Hypothalamus (tissue), 51 donors: ENCODE data around the gene ADAMTSL1.

Experiments used
- DNase-seq, 51 donors: peaks; one replicate each; lab custom pipeline; 2025; lab: John Stamatoyannopoulos, UW

Gene ADAMTSL1

DNA sequence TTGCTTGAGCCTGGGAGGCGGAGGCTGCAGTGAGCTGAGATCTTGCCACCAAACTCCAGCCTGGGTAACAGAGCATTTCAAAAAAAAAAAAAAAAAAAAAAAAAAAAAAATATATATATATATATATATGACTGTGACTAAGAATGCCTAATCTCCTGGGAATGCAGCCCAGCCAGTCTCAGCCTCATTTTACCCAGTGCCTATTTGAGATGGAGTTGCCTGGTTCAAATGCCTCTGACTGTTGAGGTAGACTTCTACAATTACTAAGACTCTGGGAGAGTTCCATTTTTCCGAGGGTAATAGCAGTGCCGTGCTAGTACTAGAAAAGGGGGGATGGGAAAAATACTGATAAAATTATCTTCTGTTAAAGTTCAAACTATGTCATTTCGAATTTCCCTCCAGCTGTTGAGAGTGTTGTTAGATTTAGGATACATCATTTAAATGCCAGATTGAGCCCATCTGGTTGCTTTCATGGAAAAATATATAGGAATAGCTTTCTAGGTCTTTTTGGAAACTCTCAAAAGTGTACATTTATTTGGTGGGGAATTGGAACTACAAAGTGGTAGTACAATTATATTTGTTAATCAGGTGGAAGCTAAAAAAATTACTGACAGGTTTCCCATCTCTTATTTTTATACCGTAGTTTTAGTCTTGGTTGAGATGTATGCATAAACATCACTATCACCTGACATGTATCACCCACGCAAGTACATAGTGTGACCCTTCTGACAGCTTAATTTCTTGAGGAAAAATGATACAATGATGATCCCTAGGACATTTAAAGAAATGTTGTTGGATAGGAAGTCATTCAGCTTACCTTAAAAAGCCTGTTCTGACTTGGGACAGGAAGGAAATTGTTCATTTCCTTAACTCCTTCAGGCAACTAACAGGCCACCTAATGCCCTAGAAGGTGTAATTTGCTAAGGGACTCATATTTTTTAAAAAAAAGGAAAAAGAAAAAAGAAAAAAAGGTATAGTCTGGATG is 214.9 kb downstream of the ADAMTSL1 start:
- DNase-seq = no peak

DNA sequence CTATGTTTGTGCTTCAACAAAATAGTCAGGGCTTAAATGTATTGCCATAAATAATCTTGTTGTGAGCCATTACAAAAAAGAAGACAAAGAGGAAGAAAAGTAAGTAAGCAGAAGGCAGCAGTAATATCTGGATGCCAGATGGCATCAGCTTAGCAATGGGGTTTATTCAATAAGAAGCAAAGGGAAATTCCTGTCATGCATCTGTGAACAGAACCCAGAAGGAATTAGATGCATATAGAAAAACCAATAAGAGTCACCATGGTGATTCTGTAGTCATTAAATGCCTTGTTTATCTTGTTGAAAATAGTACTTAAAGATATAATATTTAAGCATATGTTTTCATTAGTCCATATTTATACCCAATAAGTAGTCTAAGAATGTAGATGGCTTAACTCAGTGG is 216.0 kb downstream of the ADAMTSL1 start:
- no peak for DNase-seq

DNA sequence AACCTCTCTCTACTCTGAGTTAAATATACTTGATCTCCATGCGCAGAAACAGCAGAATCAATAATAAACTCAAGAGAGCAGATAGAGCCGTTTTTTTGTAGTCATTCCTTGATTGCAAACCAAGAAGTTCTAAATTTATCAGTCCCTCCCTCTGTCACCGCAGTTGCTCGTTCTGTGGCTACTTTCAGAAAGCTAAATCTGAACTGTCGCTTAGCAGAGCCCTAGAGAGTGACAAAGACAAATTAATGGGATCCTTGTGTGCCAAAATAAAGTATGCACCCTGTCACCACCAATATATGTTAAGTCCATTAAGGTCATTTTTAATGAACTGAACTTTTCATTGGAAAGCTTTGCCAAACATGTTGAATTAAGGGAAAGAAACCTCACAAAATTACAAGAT is 218.3 kb downstream of the ADAMTSL1 start:
- no peak for DNase-seq

DNA sequence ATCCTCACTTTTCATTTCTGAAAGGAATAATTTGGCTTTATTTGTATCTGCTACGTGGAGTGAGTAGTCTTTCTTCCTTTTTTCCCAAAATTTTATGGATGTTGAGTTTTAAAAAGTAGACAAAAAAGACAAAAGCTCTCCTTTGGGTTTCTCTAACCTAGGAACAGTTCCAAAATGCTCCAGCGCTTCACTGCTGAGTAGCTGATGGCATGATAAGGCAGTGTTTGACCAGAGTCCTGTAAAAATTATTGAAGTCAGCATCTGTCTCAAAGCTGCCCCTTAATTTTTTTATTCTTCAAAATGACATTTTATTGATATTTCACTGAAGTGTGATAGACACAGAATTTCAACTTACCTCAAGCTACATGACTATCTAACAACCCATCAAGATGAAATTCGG is 219.0 kb downstream of the ADAMTSL1 start:
- no peak for DNase-seq

DNA sequence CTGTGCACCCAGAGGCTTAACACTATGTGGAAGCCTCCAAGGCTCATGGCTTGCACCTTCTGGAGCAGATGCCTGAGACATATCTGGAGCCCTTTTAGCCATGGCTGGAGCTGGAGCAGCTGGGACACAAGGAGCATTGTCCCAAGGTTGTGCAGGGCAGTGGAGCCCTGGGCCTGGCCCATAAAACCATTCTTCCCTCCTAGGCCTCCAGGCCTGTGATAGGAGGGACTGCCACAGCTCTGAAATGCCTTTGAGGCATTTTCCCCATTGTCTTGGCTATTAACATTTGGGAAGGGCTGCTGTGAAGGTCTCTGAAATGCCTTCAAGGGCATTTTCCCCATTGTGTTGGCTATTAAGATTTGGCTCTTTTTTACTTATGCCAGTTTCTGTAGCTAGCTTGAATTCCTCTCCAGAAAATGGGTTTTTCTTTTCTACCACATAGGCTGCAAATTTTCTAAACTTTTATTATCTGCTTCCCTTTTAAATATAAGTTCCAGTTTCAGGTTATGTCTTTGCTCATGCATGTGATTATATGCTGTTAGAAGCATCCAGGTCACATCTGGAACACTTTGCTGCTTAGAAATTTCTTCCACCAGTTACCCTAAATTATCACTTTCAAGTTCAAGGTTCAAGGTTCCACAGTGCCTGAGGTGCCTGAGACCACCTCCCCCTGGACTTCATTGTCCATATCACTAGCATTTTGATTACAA is 221.2 kb downstream of the ADAMTSL1 start:
- no peak for DNase-seq

DNA sequence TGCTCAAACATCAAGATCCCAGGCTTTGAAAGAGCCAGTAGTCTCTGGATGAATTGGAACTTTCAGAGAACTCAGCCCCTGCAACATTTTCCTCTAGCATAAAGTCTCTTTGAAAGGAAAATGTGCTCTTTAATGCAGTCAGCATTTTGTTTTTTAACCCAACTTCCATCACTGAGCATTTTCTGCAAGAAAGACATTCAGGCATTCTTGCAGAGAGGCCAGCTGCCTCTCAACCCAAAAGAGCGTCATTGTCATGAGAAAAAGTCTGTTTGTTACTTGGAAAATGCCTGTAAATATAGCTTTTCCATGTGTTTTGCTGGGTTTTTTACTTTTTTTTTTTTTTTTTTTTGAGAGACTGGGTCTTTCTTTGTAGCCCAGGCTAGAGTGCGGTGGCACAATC is 225.0 kb downstream of the ADAMTSL1 start:
- no peak for DNase-seq

DNA sequence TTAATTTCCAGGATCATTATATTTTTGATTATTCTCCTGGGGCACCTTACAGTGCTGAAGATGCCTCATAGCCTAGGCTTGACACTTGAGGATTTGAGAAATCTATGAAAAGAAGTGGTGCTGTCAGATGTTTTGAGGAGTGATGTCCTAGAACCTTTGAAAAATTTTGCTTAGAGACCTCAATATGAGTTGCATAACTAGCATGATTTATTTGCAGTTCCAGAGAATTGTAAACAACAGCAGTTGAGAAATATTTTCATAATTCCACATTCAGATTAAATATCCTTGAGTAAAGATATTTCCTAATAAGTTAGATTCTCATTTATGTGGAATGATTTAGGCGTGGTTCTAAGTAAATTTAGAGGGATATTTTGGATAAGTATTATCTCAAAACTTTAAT is 225.8 kb downstream of the ADAMTSL1 start:
- DNase-seq = no peak

DNA sequence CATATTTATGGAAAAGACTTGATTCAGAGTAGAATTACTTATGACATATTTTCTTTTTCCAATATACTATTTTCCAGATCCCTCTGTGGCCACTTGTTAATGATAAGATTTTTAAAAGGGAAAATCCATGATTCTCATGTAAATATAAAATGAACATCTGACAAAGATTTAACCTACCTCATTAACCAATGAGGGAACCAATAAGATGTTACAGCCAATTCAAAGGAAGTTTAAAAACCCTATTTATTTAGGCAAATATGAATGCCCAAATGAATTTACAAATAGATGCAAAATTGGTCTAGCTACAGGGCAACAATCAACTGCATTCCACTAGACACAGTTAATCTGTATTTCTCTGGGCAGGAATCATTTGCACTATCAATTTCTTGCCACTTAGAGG is 226.8 kb downstream of the ADAMTSL1 start:
- DNase-seq = no peak

DNA sequence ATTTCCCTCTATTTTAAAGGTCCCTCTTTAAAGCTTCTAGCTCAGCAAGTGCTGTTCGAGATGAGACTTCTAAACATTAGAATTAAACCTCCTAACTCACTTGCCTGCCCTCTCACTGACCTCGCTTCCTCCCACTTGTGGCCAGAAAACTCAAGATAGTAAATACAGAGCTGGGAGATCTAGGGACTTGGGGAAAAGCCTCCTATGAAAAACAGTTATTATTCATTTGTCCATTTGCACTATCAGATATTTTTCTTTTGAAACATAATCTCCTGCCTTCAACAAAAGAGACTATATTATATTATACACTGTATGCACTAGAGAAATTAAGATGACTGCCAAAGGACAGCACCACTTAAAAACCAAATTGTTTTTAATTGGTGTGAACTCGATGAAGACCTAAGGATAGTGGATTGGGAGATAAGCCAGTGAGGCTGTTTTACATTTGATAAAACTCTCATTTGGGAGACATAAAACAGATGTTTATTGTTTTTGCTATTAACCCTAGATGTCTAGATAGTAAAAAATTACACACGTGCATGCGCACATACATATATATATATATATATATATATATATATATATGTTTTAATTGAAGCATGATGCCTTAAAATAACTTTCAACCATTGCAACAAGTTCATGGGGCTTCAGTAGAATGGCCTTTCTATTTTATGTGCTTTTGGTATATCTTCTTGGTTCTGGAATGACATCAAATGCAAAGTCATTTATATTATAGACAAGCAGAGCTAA is 229.4 kb downstream of the ADAMTSL1 start:
- no peak for DNase-seq

DNA sequence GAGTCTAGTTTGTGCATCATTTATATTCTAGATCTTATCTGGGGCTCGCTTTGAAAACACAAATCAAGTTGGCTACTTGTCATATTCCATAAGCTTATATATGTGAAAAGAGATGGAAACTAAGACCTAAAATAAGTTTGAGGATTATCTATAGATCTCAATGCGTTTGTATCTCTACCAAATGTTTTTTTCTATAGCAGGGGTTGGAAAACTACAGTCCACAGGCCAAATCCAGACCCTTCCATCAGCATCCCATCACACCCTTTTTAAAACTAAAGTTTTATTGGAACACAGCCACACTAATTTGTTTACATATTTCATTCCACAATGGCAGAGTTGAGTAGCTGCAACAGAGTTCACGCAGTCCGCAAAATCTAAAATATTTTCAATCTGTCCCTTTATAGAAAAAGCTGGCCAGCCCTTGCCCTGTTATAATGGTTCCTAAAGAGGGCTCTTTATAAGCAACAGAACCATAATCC is 230.0 kb downstream of the ADAMTSL1 start:
- DNase-seq = no peak

DNA sequence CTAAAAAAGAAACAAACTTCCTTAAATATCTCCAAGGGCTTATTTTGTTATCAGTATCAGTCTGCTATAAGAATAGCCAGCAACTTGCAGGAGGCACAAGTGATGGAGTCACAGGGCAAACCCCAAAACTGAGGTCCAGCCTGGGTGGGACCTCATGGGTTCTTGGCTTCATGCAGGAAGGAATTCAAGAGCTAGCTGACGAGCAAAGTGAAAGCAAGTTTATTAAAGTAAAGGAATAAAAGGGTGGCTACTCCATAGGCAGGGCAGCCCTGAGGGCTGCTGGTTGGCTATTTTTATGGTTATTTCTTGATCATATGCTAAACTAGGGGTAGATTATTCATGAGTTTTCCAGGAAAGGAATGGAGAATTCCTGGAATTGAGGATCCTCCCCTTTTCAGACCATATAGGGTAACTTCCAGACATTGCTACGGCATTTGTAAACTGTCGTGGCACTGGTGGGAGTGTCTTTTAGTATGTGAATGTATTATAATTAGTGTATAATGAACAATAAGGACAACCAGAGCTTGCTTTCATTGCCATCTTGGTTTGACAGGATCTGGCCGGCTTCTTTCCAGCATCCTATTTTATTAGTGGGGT is 231.9 kb downstream of the ADAMTSL1 start:
- DNase-seq = no peak

DNA sequence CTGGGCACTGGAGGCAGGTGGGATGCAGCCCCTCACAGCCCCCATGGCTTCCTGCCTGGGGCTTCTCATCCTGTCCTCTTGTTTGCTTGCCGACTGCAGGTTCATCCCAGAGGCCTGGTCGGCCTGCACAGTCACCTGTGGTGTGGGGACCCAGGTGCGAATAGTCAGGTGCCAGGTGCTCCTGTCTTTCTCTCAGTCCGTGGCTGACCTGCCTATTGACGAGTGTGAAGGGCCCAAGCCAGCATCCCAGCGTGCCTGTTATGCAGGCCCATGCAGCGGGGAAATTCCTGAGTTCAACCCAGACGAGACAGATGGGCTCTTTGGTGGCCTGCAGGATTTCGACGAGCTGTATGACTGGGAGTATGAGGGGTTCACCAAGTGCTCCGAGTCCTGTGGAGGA is 232.7 kb downstream of the ADAMTSL1 start:
- DNase-seq = no peak

DNA sequence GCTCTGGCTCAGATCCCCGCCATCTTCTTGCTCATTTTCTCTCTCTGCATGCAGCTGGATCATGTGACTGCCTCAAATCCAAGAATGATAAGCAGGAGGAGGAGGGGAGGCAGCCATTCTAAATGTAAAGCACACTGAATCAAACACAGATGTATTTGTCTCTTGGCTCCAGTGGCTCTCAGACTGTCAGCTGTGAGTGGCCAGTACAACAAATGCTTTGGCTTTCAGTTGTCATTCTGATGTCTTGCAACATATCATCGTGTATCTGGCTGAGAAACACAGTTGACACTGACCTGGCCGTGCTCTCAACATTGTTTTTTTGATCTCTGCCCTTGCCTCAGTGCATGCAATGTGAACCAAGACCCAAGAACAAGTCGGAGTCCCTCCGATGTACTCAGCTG is 233.1 kb downstream of the ADAMTSL1 start:
- DNase-seq = no peak

DNA sequence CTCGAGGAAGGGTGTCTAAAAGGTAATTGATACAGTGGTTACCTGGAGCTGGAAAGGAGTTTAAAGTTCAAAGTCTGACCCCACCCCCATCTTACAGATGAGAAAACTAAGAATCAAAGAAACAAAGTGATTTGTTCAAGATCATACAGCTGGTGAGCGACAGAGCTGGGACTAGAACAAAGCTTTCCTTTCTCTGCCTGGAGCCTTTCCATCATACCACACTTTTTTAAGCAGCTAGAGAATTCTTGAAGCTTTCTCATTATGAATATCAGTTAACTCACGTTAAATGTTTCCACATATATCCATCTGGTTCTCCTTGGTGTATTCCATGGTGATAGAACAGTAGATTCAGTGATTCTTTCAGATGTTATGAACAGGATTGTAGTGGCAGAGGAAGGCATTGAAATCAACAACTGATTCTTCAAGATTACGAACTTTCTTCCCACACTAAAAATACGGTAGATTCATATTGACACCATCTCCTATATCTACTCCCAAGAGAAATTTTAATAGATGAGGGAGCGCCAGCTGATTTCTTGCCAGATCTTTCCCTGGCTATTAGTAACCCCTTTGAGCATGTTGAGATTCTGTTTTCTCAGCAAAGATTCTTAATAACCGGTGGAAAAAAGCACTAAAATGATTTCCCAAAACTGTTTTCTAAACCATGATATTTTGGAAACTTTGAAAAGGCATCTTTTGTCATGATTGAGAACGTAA is 233.7 kb downstream of the ADAMTSL1 start:
- no peak for DNase-seq

DNA sequence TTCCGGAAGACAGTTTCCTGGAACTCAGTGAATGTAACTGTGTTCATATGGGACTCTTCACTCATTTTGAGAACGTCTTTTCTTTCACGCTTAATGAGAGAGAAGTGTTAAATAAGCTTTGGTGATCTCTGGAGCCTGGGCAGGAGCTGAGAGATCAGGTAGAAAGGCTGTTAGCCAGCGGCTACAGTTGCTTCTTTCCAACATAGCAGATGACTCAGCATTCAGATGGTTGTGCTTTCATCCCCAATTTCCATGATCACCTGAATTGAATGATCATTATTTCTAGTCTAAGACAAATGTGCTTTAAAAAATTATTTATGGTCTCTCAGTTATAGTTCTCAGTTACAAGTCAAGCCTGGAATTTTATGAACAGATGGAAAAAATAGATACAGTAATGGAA is 234.5 kb downstream of the ADAMTSL1 start:
- DNase-seq = no peak

DNA sequence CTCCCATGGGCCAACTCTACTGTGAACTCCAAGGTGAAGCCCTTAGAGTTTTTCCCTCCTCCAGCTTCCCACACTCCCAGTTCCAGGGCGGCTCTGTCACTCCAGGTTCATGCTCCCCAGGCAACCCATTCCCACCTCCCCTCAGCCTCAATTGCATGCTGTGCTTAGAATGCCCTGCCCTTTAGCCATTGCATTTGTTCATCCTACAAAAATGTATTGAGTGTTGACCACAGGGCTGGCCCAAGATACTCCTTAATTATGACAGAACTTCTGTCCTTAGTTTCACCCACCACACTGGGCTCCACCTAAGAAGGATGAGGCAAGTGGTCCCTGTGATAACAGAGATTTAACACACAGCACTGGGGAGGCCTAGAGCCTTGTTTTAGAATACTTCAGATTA is 236.1 kb downstream of the ADAMTSL1 start:
- DNase-seq = no peak

DNA sequence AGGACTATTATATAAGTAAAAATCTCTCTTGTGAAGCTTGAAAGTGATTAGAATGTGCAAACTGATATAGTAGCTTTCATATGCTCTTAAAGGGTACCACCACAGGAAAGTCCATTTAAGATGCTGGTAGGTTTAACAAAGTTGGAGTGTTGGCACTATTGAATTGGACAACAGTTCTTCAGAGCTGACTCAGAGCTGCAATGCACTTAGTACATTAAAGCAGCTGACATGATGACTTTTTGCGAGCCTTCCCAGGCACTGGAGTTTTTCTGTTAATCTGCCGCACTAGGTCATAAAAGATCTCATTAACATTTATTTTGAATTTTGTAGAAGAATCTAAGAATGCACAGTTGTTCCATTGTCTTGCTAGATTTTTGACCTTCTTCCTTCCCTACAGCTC is 243.8 kb downstream of the ADAMTSL1 start:
- DNase-seq = no peak

DNA sequence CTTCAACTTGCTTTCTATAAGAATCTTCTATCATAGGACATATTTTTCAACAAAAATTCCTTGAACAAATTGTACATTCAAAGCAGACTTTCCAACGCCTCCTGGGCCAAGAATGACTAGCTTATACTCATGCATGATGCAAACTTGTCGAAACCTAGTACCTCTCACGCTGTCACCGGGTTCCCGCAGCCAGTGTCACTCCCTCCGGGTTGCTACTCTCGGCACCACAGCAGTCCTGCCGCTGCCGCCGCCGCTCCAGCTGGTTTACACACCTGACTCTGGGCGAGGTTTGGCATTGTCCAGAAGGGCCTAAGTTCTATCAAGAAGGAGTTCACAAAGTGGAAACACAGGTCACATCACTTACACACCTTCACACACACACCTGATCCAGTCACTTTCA is 244.4 kb downstream of the ADAMTSL1 start:
- DNase-seq = no peak

DNA sequence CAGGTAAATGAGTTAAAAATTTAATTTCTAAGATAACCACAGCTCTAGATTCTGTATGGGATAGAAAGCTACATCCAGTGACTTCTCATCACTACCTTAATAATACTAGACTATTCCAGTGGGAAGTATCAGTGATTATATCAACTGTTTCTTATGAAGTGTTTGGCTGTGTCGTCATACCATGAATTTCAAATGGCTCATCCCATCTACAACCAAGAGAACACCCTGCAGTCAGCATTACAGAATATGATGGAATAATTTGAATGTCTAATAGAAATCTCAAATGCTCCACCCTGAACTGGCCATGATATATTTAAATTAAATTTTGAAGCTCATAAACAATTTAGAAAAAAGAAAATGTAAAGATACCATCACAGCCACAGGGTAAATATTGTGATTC is 245.0 kb downstream of the ADAMTSL1 start:
- no peak for DNase-seq

DNA sequence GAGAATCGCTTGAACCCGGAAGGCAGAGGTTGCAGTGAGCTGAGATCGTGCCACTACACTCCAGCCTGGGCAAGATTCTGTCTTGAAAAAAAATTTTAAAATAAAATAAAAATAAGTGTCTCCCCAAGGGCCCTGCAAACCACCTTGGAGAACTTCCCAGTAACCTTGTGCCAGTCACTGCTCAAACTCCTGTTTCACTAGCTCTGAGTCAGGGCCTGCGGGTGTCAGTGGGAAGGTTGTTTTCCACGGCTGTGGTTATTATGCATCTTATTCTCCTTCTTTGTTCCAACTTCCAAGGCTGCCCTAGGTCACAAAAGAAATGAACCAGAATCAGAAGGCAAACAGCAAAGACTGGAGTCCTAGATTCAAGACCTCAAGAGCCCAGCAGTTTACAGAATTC is 246.7 kb downstream of the ADAMTSL1 start:
- no peak for DNase-seq
